PC-9 (cell line): ENCODE results near the gene CXCR3.
"Not testable (repeated sequence)": the region's sequence is repeated elsewhere in the genome, so short reads cannot be mapped to it uniquely, and the experiment has no call there.

ENCODE experiments used
- CTCF ChIP-seq: fragments of 200-600 bp; sonication (generic); conservative IDR thresholded peaks from 2 replicates; pipeline ENCODE4 v1.6.1; 2017; ENCODE audit warnings: mixed run types, antibody characterized with exemption, mild to moderate bottlenecking, moderate library complexity
- EZH2 ChIP-seq: fragments of 200-600 bp; sonication (generic); IDR thresholded peaks from 2 replicates; pipeline ENCODE4 v1.8.0; 2017; ENCODE audit warnings: antibody characterized with exemption, low read depth

GRCh38 chrX:71571390-71571789, 46.9 kb downstream of the CXCR3 start:
- not testable (repeated sequence) for TF ChIP-seq CTCF, EZH2
